Measurements from ENCODE around the gene MED10.

MED10 gene

DNA sequence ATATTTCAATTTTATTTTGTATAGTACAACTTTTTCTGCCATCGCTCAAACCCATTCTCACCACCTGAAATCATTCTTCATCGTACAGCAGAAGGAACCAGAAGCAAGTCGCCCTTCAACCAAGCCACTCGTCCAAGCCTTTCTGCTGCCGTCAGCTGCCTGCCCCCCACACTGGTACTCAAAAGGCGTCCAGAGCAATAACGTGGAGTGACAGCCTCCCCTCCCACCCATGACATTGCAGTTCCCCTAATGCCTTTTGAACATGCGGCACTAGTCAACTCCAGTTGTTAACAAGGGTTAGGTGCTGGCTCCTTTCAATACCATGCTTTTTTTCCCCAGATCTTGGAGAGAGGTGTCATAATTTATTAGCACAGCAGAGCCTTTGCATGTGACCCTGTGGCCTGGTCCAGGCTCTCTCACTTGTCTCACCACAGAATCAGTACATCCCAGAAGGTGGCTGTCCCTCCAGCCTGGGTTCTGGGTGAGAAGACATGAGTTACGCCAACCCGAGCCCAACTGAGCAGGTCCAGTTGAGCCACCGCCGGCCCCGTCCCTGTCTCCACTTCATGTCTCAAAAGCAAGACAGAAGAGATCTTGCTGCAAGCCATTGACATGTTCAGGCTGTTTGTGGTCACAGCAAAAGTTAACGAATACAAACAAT lies 20.4 kb upstream of the MED10 start:
- DNase-seq (ENCODE audit: low read depth): no peak

DNA sequence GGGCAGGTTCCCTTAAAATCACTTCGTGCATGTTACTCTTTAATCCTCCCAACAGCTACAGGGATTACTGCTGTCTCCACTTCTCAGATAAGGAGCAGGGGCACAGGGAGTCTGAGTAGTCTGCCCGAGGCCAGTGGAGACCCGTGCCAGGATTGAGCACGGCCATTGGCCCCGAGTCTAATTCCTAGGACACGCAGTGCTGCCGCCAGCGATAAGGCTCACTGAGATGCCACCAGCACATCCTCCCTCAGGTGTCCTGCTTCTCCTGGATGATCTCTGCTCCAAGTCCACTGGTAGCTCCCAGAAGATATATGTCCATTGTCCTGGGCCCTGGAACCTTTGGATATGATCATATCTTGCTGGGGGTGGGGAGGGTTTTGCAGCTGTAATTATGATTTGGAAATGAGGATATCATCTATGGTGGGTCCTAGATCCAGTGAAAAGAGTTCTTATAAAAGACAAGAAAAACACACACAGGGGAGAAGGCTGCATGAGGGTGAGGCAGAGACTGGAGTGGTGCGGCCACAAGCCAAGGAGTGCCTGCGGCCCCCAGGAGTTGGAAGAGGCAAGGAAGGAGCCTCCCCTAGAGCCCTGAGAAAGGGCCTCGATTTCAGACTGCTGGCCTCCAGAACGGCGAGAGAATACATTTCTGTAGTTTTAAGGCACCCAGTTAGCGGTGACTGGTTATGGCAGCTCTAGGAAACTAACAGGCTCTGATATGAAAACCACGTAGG lies 19.4 kb upstream of the MED10 start:
- DNase-seq (ENCODE audit: low read depth): no peak

DNA sequence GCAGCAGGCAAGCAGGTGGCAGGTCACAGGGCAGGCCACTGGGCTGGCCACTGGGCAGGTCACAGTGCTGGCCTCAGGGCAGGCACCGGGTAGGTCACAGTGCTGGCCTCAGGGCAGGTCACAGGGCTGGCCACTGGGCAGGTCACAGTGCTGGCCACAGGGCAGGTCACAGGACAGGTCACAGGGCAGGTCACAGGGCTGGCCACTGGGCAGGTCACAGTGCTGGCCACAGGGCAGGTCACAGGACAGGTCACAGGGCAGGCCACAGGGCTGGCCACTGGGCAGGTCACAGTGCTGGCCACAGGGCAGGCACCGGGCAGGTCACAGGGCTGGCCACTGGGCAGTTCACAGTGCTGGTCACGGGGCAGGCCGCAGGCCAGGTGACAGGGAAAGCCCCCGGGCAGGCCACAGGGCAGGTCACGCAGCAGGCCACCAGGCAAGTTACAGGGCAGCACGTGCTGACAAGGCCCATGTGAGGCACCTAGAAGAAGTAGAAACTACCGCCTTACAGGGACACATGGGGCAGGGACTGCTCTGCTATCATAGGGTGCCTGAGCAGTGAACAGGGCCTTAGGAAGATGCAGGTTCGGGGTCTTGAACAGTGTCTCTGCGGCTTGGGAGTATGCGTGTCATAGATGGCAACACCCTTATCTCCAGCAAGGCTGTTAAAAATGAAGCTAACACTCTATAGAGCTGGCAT lies 18.6 kb upstream of the MED10 start:
- no peak for DNase-seq (ENCODE audit: low read depth)

DNA sequence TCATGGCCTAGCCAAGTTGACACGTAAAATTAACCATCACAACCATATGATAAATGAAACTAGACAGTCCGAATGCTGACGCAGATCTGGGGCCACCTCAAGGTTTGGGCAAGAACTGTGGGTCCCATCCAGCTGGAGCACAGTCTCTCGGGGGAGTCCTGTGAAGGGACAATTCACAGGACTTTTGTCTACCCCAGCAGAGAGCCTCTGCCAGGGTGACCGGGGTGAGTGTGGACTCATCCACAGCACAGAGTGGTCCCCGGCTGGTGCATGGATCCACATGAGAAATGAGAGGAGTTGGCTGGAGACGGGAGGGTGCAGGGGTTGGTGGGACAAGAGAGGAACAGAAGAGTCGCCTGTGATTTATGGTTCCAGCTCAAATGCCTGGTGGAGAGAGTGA lies 17.7 kb upstream of the MED10 start:
- DNase-seq (ENCODE audit: low read depth): no peak

DNA sequence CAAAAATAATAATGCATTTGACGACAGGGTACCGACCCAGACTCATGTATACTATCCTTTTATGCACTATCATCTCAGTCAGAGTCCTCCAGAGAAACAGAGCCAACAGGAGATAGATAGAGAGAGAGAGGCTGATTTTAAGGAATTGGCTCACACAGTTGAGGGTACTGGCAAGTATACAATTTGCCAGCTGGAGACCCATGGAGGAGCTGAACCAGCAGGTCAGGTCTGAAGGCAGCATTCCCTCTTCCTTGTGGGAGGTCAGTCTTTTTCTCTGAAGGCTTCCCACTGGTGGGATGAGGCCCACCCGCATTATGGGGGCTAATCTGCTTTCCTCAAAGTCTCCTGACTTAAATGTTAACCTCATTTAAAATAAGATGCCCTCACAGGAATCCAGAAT lies 17.3 kb upstream of the MED10 start:
- no peak for DNase-seq (ENCODE audit: low read depth)

DNA sequence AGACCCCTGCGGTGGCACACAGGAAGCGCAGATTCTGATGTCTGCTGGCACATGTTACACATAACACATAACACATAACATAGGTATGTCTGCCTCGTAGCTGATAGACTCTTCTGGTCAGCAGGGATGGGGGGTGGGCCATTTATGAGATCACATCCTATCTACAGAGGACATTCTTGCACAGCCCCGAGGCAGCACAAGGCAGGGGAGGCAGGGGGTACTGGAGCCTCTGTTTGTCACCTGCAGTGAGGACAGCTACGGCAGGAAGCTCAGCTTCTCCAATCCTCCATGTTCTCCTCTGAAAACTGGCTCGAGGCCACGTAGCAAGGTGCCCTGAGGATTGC lies 16.7 kb upstream of the MED10 start:
- DNase-seq (ENCODE audit: low read depth): no peak

DNA sequence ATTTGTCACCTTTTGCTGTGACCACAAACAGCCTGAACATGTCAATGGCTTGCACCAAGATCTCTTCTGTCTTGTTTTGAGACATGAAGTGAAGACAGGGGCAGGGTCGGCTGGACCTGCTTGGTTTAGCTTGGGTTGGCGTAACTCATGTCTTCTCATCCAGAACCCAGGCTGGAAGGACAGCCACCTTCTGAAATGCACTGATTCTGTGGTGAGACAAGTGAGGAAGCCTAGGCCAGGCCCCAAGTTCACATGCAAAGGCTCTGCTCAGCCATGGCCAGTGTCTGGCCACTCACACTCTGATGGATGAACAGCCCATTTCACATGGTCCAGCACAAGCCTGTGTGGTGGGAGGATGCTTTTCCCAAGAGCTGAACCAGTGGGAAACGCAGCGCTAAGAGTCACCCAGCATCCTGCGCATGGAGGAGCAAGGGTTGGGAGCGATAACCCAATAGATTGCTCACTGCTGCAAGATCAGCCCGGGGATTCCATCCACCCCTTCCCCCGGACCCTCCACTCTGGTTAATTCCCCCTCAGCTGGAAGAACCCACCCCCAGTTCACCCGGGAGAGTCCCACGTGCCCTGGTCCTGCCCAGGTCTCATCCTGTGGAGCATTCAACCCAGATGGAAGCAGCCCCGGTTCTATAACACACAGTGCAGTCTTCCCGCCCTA lies 16.2 kb upstream of the MED10 start:
- DNase-seq (ENCODE audit: low read depth): no peak

DNA sequence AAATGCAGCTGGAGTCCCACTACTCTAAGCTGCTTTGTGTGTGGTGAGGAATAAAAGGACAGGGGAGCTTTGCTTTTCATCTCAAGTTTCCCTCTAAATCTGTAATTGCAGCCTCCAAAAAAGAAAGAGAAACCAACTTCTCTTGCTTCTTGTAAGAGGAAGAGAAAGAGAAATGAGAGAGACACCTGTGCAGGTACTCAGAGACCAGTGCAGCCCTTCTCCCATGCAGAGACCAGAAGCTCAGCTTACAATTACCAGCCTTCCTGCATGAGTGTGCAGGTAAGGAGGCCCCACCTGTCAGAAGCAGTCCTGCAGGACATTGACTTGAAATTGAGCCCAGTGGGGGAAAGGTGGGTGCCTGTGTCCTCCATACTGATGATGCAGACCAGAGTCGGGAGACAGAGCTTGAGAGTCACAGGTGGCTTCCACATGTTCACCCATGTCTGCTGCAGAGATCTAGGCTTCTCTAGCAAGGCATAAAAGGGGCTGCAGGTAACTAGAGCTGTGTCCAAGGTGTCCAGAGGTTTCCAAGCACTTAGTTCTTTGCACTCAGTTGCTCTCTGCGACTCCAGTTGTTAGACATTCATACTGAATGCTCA lies 15.3 kb upstream of the MED10 start:
- DNase-seq (ENCODE audit: low read depth): no peak

DNA sequence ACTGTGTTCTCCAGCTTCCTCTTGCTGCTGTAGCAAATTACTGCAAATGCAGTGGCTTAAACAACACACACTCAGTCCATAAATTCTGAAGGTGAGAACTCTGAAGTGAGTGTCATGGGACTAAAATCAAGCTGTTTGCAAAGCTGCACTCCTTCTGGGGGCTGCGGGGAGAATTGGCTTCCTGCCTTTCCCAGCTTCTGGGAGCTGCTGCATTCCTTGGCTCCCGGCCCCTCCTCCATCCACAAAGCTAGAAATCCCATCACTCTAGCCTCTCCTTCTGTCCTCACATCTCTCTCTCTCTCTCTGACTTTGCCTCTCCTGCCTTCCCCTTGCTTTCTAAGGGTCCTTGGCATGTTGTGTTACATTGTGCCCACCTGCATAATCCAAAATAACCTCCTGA lies 14.2 kb upstream of the MED10 start:
- DNase-seq (ENCODE audit: low read depth): no peak

DNA sequence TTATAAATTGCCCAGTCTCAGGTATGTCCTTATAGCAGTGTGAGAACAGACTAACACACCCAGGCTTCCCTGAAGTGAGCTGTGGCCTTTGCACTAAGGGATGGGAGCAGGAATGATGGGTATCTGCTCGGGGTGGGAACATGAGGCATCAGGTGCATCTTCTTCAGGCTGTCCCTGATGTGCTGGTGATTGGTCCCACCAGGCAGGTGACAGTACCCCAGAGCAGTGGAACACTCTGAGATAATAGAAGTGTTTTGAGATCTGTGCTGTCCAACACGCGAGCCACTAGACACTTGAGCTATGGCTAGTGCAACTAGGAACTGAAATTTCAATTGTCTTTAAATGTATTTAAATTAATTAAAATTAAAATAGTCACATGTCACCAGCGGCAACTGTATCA lies 12.8 kb upstream of the MED10 start:
- DNase-seq (ENCODE audit: low read depth): no peak

DNA sequence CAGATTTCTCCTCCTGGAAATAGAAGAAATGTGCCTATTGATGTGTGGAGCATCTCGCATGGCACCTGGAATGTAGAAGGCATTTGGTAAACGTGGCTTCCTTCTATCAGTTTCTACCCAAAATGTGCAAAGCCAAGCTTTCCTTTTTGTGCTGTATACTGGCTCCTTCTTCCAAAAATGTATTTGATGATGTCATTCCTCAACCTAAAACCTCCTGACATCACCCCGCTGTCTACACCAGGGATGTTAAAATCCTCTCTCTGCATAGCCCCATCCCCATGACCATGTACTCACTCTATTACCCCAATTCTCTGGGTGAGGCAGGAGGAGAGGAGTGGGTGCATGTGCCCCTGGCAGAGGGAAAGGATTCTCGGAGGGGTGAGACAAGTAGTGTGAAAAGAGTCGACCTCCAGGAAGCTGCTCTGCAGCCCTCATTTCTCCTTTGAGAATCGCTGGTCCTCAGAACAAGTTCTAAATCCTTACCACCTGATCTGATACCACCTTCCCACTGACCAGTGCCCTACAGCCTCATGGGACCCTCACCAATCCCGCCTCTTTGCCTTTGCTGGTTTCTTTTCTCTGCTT lies 11.7 kb upstream of the MED10 start:
- DNase-seq (ENCODE audit: low read depth): no peak

DNA sequence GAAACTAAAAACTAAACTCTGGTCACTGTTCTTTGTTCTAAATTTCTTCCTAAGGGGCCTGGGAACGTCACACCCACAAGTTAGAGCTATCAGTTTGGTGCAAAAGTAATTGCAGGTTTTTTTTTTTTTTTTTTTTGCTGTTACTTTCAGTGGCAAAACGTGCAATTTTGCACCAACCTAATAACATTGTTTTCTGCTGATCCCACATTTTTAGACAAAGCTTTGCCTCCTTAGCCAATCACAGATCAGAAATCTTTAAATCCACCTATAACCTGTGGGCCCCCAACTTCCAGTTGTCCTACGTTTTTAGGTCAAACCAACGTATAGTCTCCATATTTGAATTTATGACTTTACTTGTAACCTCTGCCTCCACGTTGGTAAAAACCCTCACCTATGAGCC lies 11.1 kb upstream of the MED10 start:
- no peak for DNase-seq (ENCODE audit: low read depth)

DNA sequence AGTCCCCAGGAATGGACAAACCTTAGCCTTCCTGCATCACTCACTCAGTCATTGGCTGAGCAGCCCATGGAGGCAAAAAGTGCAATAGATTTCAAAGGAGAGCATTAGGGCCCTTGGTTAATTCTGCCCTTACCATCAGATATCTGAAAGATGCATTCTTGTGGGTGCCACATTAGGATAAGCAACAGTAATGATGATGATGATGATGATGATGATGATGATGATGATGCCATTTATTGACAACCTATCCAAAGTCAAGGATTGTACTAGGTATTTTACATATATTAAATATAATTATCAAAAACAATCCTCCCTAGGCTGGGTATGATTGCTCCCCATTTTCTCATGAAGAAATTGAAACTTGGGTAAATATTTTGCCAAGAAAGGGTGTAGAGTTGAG lies 9.6 kb upstream of the MED10 start:
- no peak for DNase-seq (ENCODE audit: low read depth)

DNA sequence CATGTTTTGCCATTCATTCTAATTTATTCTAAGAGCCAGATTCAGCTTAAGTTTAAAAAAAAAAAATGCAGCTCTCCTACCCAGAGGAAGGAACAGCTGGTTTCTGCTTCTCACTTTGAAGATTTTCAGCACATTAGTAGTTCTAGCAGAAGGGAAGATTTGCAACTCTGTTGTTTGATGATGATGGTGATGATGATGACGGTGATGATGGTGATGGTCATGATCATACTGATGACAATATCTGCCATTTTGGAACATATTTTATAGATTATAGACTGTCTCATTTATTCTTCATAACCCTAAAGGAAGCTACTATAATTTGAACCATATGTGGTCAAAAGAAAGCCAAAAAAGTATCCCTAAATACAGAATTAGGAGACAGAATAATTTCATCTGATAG lies 7.9 kb upstream of the MED10 start:
- DNase-seq (ENCODE audit: low read depth): no peak

DNA sequence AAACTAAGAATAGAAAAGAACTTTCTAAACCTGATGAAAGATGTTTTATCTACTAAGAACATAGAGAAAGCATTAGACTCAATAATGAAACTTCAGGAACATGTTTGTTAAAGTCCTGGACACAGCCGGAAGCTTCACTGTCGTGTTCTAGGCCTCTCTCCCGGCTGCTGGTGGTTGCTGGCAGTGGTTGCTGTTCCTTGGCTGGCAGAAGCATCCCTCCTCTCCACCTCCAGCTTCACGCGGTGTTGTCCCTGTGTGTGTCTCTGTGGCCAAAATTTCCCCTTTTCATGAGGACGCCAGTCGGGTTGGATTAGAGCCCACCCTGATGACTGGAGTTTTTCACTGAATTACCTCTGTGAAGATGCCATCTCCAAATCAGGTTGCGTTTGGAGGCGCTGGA lies 6.5 kb upstream of the MED10 start:
- DNase-seq (ENCODE audit: low read depth): no peak

DNA sequence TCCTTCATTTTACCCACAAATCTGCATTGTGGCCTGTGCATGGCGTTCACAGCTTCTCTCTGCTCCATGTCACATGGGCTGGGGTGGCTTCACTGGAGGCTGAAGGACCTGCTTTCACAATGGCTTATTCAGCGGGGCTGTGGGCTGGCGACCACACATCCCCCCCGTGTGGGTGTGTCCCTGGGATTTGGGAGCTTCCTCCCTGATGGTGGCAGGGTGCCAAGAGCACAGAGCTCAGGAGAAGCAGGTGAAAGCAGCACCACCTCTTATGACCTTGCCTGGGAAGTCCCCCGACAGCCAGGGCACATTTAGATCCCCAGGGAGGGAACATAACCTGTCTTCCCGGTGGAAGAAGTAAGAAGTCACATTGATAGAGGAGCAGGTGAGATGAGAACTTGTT lies 5.0 kb upstream of the MED10 start:
- DNase-seq (ENCODE audit: low read depth): no peak

DNA sequence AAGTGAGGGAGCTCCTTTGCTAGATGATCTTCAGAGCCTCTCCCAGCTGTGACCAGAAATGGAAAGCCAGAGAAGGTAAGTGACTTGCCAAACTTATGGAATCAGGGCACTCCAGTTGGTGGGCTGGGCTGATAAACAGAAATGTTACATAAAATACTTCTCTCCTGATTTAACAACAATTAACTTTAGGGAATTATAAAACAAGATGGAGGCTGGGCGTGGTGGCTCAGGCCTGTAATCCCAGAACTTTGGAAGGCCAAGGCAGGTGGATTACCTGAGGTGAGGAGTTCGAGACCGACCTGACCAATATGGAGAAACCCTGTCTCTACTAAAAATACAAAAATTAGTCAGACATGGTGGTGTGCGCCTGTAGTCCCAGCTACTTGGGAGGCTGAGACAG lies 899 bp upstream of the MED10 start:
- no peak for DNase-seq (ENCODE audit: low read depth)

DNA sequence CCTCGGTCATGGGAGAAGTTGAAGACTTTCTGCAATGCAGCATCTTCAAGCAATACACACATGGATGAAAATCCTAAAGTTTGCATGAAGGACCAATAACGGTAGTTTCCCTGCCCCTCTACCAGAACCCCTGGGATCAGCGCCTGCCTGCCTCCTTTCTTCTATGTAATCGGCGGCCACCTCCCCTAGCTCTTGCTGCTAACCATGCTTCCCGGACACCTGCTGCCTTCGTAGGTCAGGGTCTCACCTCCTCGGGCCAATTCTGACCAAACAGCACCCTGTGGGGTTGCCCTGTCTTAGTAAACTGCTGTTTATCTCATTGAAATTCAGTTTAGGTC lies 388 bp upstream of the MED10 start:
- no peak for DNase-seq (ENCODE audit: low read depth)

DNA sequence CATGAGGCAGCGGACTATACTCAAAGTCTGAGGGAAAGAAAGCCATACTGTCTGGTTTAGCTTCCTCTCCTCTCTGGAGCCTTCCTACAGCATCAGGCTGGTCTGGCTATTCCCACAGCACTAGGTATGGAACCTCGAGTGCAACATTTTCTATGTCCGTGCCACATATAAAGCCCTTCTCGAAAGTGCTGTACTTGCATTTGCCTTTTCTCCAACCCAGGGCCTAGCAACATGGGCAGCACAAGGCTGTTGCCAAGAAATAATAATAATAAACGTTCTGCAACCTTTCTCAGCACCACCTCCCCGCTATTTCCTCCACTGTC lies 804 bp downstream of the MED10 start:
- no peak for DNase-seq (ENCODE audit: low read depth)

DNA sequence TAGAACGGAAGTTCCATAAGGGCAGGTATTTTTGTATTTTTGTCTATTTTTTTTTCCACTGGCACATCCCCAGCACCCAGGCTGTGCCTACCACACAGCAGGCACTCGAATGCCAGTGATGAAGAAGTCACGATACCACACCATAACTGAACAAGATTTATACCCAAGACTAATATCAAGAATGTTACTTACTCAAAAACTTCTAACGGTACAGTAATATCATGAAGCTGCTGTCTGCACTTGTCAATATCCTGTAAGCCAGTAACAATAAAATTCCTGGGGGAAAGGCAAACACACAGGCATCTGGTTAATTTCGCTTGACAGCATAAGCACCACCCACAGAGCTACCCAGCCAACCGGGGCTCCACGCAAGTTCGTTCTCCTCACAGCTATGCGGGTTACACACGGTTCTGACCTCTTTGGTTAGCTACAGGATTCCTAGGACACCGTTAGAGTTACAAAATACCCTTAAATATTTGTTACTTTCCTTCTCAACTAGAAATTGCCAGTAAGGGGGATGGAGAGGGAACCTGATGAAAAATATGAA lies 1.3 kb downstream of the MED10 start:
- DNase-seq (ENCODE audit: low read depth): no peak

DNA sequence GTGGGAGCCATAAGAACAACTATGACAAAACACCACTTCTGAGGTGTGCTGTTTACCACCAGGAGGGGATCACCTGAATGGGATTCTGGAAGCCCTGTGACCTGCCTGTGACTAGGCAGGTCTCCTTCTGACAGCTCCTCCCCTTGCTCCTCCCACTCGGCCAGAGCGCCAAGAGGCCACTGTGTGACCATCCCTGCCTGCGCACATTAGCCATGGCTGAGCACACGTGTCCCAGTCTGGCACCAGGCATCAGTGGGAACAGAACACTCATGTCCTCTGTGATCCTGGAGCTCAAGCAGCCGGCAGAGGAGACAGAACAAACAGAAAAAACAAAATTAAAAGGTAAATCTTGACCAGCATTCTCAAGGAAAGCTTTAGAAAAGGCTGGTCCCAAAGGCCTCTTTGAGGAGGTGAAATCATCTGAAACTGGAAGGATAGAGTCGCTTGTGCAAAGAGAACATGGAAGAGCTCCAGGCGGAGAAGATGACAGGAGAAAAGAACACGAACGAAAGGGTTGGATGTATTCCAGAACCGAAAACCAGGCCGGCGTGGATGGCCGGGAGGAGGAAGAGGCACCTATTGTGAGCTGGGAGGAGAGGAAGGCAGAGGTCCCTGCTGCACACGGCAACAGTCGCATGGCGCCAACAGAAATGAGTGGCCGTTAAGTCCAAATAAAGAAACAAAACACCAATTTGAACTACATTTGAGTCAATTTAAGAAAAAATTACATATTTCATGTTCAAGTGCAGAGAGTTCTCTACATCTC lies 5.1 kb downstream of the MED10 start:
- DNase-seq (ENCODE audit: low read depth): no peak
